Fibroblast of the aortic adventitia (primary cell): ENCODE results near the gene PAQR5. TPM values are rescaled to one million over a fixed set of nuclear protein-coding genes. Genes with fewer than 3 reads are reported as not detected.
"Not testable (repeated sequence)": the region's sequence is repeated elsewhere in the genome, so short reads cannot be mapped to it uniquely, and the experiment has no call there.

ENCODE experiments used
- DNase-seq: peaks from one replicate; pipeline ENCODE4 v3.0.0-alpha.2; 2010; ENCODE audit warnings: low read depth
- H3K4me3 ChIP-seq: 2 replicates; pipeline ENCODE4 v1.5.1; 2011; ENCODE audit warnings: low read depth, mild to moderate bottlenecking, control low read depth, low read length, moderate library complexity
- total RNA-seq: library from RNA; depleted of rRNA; stranded (reverse); fragments of >200 nt; gene quantifications from 2 replicates; pipeline ENCODE4 v1.2.3, GENCODE V29; 2012; ENCODE audit warnings: low replicate concordance
- TF ChIP-seq, protein P1 (sequence below): IDR thresholded peaks from 2 replicates; pipeline ENCODE4 v1.5.1; 2011; ENCODE audit warnings: mild to moderate bottlenecking, low read length, control low read depth, inconsistent platforms; ENCODE audit not compliant: insufficient read depth

The PAQR5 gene
- total RNA-seq, 1 donor, result 13.2 TPM

DNA sequence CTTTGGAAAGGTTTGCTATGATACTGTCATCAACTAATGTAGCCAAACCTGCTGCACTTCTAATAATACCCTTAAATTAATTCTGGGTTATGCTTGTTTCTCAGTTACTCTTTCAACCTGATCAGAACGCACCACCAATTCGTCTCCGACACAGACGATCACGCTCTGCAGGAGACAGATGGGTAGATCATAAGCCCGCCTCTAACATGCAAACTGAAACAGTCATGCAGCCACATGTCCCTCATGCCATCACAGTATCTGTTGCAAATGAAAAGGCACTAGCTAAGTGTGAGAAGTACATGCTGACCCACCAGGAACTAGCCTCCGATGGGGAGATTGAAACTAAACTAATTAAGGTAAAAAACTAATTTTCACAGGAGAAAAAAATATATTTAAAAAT, 146.0 kb downstream of the PAQR5 start:
- no peak for DNase-seq
- TF ChIP-seq, protein P1, sequence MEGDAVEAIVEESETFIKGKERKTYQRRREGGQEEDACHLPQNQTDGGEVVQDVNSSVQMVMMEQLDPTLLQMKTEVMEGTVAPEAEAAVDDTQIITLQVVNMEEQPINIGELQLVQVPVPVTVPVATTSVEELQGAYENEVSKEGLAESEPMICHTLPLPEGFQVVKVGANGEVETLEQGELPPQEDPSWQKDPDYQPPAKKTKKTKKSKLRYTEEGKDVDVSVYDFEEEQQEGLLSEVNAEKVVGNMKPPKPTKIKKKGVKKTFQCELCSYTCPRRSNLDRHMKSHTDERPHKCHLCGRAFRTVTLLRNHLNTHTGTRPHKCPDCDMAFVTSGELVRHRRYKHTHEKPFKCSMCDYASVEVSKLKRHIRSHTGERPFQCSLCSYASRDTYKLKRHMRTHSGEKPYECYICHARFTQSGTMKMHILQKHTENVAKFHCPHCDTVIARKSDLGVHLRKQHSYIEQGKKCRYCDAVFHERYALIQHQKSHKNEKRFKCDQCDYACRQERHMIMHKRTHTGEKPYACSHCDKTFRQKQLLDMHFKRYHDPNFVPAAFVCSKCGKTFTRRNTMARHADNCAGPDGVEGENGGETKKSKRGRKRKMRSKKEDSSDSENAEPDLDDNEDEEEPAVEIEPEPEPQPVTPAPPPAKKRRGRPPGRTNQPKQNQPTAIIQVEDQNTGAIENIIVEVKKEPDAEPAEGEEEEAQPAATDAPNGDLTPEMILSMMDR, result no peak
- H3K4me3 ChIP-seq, result no peak overlapping the region

DNA sequence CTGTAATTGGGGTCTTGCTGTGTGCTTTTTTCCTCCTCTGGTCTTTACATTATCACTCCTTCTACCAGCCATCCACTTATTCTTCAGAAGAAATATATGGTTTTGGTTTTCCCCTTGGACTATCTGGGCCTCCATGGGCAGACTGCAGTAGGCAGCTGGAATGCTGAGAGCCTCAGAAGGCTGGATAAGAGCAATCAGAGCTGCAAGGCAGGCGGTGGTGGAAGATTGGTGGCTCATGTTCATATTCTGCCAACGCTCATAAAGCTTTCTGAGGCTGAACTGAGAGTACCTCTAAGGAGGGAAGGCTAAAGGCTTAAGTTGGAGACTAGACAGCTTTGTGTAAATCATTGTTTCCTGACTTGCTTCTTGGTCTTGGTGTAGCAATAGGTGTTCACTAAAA, 148.2 kb downstream of the PAQR5 start:
- DNase-seq, result no peak
- TF ChIP-seq, protein P1, result no peak
- H3K4me3 ChIP-seq, result no peak overlapping the region

DNA sequence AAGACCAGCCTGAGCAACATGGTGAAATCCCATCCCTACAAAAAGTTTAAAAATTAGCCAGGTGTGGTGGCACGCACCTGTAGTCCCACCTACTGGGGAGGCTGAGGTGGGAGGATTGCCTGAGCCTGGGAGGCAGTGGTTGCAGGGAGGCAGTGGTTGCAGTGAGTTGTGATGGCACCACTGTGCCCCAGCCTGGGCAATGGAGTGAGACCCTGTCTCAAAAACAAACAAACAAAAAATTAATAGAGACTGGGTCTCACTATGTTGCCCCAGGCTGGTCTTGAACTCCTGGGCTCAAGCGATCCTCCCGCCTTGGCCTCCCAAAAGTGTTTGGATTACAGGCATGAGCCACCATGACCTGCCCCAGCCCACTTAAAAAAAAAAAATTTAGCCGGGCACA, 151.5 kb downstream of the PAQR5 start:
- H3K4me3 ChIP-seq, DNase-seq: not testable (repeated sequence)

DNA sequence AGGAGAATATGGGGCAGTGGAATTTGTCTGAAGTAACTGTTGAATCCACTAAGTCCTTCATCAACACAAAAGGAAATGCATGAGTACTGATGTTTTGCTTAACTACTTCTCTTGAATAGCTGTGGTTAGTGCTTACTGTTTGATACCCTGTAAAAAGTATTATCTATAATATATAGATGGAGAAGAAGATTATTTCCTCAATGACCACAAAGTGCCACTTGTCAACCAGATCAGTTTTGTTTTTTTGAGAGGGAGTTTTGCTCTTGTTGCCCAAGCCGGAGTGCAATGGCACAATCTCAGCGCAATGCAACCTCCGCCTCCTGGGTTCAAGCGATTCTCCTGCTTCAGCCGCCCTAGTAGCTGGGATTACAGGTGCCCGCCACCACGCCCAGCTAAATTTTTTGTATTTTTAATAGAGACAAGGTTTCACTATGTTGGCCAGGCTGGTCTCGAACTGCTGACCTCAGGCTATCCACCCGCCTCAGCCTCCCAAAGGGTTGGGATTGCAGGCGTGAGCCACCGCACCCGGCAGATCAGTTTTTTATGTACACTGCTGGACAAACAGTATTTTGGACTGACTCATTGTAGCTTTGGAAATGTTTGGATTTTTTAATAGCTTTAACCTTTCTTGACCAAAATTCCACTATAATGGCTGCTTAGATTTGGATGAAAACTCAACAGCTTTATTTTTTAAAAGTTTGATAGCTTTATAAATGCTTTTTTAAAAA, 152.4 kb downstream of the PAQR5 start:
- DNase-seq, result no peak
- H3K4me3 ChIP-seq, result no peak overlapping the region
- TF ChIP-seq, protein P1, result no peak

DNA sequence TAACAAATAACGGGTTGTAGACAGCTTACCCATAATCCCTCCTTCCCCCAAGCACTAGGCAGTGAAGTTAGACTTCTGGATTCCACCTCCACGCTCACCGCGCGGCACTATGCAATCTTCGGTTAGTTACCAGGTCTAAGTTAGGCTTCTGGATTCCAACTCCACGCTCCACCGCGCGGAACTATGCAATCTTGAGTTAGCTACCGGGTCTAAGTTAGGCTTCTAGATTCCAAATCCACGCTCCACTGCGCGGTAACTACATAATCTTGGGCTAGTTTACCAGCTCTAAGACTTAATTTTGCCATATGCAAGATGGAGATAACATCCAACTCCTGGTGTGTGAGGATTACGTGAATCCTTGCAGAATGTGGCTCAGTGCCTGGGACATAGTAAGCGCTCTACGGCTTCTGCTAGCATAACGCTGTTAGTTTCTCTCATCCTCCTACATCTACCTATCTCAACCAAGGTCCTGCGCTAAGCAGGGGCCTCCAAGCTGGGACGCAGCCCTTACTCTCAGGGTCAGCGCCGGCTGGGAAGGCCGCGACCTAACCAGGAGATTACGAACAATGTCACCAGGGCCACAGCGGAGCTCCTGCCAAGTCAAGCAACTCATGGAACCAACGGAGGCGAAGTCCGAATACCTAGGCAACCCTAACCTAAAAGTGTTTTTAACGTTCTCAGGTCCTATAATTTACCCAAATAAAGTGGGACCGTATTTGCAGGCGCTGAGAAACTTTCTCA, 153.4 kb downstream of the PAQR5 start:
- peak; percentile 71 for DNase-seq
- peak overlapping the region; percentile 76 for H3K4me3 ChIP-seq
- TF ChIP-seq, protein P1, result peak; percentile 3

DNA sequence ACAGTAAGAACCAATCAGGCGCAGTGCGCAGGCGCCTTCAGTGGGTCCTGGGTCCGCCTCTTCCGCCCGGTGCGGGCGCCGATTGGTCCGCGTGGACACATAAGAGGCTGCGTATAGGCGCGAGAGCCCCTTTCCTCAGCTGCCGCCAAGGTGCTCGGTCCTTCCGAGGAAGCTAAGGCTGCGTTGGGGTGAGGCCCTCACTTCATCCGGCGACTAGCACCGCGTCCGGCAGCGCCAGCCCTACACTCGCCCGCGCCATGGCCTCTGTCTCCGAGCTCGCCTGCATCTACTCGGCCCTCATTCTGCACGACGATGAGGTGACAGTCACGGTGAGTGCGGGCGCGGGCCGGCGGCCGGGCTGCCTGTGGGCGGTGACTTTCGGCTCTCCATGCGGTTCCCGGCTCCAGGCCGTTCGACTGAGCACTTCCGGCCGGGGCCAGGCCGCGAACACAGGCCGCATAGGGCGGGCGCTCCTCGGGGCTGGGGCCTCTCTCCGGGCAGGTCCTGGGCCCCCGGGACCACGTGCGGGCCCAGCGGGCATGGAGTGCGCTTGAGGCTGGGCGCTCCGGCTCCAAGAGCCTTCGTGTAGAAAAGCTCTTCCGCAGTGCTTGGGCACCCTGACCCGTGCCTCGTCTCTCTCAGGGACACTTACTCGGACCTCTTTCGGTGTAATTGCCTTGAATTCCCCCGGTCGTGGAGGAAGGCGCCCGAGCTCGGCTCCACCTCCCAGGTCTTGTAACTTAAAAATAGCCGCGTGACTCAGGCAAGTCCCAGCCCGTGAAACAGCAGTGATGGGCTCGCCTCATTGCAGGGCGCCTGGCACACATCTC, 154.2 kb downstream of the PAQR5 start, which contains the start of gene RPLP1:
RPLP1 (plus strand) TSS at position 127 of the 830 bp plus-strand sequence; CDS start at position 258, 131 bp downstream.
- TF ChIP-seq, protein P1, result no peak
- H3K4me3 ChIP-seq, result peak within 1 kb of the TSS; percentile 76
- peak; percentile 96 for DNase-seq
